ENCODE data around the gene NAGS.

DNA sequence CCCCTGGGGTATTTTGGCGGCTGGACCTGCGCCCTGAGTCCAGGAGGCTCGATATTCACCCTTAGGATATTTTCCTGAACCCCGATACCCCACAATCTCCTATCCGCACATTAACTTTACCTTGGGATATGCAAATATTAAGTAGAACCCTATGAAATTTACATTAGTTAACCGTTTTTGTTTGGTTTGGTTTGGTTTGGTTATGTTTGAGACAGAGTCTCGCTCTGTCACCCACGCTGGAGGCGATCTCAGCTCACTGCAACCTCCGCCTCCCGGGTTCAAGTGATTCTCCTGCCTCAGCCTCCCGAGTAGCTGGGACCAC is 9.3 kb upstream of the NAGS start:
- TF ChIP-seq, protein P1, sequence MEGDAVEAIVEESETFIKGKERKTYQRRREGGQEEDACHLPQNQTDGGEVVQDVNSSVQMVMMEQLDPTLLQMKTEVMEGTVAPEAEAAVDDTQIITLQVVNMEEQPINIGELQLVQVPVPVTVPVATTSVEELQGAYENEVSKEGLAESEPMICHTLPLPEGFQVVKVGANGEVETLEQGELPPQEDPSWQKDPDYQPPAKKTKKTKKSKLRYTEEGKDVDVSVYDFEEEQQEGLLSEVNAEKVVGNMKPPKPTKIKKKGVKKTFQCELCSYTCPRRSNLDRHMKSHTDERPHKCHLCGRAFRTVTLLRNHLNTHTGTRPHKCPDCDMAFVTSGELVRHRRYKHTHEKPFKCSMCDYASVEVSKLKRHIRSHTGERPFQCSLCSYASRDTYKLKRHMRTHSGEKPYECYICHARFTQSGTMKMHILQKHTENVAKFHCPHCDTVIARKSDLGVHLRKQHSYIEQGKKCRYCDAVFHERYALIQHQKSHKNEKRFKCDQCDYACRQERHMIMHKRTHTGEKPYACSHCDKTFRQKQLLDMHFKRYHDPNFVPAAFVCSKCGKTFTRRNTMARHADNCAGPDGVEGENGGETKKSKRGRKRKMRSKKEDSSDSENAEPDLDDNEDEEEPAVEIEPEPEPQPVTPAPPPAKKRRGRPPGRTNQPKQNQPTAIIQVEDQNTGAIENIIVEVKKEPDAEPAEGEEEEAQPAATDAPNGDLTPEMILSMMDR (conservative IDR thresholded peaks at IDR 0.05; ENCODE audit: low read depth in 2 of 2) = no peak
- TF ChIP-seq STAT1 (IDR thresholded peaks at IDR 0.05; ENCODE audit: unreplicated experiment) = no peak
- TF ChIP-seq EZH2 (IDR thresholded peaks at IDR 0.05; ENCODE audit: low read depth, unreplicated experiment) = no peak
- TF ChIP-seq POLR2AphosphoS5 (IDR thresholded peaks at IDR 0.05; ENCODE audit: low read depth) = no peak
- TF ChIP-seq, protein P2, sequence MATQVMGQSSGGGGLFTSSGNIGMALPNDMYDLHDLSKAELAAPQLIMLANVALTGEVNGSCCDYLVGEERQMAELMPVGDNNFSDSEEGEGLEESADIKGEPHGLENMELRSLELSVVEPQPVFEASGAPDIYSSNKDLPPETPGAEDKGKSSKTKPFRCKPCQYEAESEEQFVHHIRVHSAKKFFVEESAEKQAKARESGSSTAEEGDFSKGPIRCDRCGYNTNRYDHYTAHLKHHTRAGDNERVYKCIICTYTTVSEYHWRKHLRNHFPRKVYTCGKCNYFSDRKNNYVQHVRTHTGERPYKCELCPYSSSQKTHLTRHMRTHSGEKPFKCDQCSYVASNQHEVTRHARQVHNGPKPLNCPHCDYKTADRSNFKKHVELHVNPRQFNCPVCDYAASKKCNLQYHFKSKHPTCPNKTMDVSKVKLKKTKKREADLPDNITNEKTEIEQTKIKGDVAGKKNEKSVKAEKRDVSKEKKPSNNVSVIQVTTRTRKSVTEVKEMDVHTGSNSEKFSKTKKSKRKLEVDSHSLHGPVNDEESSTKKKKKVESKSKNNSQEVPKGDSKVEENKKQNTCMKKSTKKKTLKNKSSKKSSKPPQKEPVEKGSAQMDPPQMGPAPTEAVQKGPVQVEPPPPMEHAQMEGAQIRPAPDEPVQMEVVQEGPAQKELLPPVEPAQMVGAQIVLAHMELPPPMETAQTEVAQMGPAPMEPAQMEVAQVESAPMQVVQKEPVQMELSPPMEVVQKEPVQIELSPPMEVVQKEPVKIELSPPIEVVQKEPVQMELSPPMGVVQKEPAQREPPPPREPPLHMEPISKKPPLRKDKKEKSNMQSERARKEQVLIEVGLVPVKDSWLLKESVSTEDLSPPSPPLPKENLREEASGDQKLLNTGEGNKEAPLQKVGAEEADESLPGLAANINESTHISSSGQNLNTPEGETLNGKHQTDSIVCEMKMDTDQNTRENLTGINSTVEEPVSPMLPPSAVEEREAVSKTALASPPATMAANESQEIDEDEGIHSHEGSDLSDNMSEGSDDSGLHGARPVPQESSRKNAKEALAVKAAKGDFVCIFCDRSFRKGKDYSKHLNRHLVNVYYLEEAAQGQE (IDR thresholded peaks at IDR 0.05; ENCODE audit: unreplicated experiment) = no peak
